Uterus (tissue), 2 donors: Measurements from ENCODE around the gene PGLYRP2.
A peak's percentile ranks its signal among the peaks of the same experiment; 100 is the strongest.

ENCODE experiments used
- POLR2A ChIP-seq, 2 donors: fragments of 450-650 bp; IDR thresholded peaks; one replicate each; pipeline ENCODE4 v1.6.1; 2016; ENCODE audit warnings: antibody characterized with exemption in 2 of 2, mild to moderate bottlenecking in 1 of 2, moderate library complexity in 1 of 2
- TF ChIP-seq, protein P1 (sequence below), 4 experiments: fragments of 200-600 bp in 2 of 4; fragments of 450-650 bp in 2 of 4; sonication (generic) in 2 of 4; IDR thresholded peaks; one replicate each; pipeline ENCODE4 v1.5.1; 2016 to 2019; ENCODE audit warnings: antibody characterized with exemption in 4 of 4, mild to moderate bottlenecking in 2 of 4, moderate library complexity in 1 of 4

DNA sequence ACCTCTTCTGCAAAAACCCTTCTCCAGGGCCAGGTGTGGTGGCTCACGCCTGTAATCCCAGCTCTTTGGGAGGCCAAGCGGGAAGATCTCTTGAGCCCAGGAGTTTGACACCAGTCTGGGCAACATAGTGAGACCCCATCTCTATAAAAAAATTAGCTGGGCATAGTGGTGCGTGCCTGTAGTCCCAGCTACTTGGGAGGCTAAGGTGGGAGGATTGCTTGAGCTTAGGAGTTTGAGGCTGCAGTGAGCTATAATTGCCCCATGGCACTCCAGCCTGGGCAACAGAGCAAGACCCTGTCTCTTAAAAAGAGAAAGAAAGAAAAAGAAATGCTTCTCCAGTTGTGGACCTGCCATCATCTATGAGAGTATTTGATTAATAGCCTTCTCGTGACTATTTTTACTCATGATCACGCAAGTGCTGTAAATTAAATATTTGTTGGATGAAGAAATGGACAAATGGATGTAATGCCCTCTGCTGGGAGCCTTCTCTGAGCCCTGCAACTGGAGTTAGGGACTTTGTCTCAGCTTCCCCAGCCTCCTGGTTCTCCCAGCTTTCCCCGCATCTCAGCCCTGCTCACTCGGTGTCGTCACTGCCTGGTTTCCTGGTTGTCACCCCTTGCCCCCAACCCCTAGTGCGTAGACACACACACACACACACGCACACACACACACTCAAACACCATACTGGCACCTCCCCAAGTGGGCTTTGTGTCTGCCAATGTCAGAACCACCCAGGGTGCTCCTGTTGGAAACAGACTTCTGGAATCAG, 41.8 kb downstream of the PGLYRP2 start:
- TF ChIP-seq, protein P1, sequence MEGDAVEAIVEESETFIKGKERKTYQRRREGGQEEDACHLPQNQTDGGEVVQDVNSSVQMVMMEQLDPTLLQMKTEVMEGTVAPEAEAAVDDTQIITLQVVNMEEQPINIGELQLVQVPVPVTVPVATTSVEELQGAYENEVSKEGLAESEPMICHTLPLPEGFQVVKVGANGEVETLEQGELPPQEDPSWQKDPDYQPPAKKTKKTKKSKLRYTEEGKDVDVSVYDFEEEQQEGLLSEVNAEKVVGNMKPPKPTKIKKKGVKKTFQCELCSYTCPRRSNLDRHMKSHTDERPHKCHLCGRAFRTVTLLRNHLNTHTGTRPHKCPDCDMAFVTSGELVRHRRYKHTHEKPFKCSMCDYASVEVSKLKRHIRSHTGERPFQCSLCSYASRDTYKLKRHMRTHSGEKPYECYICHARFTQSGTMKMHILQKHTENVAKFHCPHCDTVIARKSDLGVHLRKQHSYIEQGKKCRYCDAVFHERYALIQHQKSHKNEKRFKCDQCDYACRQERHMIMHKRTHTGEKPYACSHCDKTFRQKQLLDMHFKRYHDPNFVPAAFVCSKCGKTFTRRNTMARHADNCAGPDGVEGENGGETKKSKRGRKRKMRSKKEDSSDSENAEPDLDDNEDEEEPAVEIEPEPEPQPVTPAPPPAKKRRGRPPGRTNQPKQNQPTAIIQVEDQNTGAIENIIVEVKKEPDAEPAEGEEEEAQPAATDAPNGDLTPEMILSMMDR (IDR thresholded peaks at IDR 0.05): peak in 3 of 4 experiments; percentile 37 to 43 (median 42)
- no peak for TF ChIP-seq POLR2A (IDR thresholded peaks at IDR 0.05)
